HFFc6 (cell line): ENCODE measurements around the gene CHST14. TPM values are rescaled to one million over a fixed set of nuclear protein-coding genes. Genes with fewer than 3 reads are reported as not detected.

Source experiments
- DNase-seq: peaks from one replicate; pipeline ENCODE4 v3.0.0-alpha.2; 2018
- H3K27ac Mint-ChIP-seq: 2 replicates; pipeline ENCODE4 v1.8.0; 2020; ENCODE audit warnings: mild to moderate bottlenecking, mixed read lengths
- H3K27me3 Mint-ChIP-seq: 2 replicates; pipeline ENCODE4 v1.8.0; 2021; ENCODE audit warnings: mild to moderate bottlenecking, moderate library complexity, mixed read lengths; ENCODE audit not compliant: insufficient read depth
- H3K36me3 Mint-ChIP-seq: 2 replicates; pipeline ENCODE4 v1.8.0; 2021; ENCODE audit warnings: low read depth, mixed read lengths
- H3K4me1 Mint-ChIP-seq: 2 replicates; pipeline ENCODE4 v1.8.0; 2020; ENCODE audit warnings: low read depth, mixed read lengths
- H3K4me3 Mint-ChIP-seq: 2 replicates; pipeline ENCODE4 v1.8.0; 2020; ENCODE audit warnings: mild to moderate bottlenecking, moderate library complexity, mixed read lengths
- H3K9me3 Mint-ChIP-seq: 2 replicates; pipeline ENCODE4 v1.8.0; 2020; ENCODE audit warnings: mild to moderate bottlenecking, mixed read lengths
- CTCF ChIP-seq: fragments of 200-600 bp; sonication (generic); IDR thresholded peaks from 2 replicates; pipeline ENCODE4 v1.5.0; 2021; ENCODE audit warnings: antibody characterized with exemption, mild to moderate bottlenecking
- total RNA-seq, 6 experiments: library from RNA; stranded (reverse); fragmentation: NEBNext Ultra II Directional; extraction: Animal tissue kit (Norgen Biotek cat#: 25700); gene quantifications; 2 replicates in 1 of 6; 3 replicates in 5 of 6; pipeline ENCODE4 v1.2.3, GENCODE V29; 2021

The CHST14 gene
- total RNA-seq, 6 experiments from 2014 or later: 26.3 to 32.5 (median 28.4) TPM

- Mint-ChIP-seq H3K9me3 (no peaks in the 10 kb centered on the region), H3K4me3 (no peak overlapping the region), H3K4me1 (peaks cover 51% of the 10 kb centered on the region), H3K27ac (no peak overlapping the region), H3K27me3 (peaks cover 9% of the 10 kb centered on the region; the same call in 1 of the 2 replicates), H3K36me3 (no peaks in the 10 kb centered on the region)
- TF ChIP-seq CTCF: no peak
- DNase-seq: no peak
These were observed 26.0 kb upstream of the CHST14 start for GRCh38 chr15:40444736-40445135.

- Mint-ChIP-seq H3K27ac (peak overlapping the region; percentile 81), H3K4me3 (peak overlapping the region; percentile 69), H3K9me3 (no peaks in the 10 kb centered on the region), H3K4me1 (peaks cover 52% of the 10 kb centered on the region), H3K36me3 (no peaks in the 10 kb centered on the region), H3K27me3 (peaks cover 4% of the 10 kb centered on the region; the same call in 1 of the 2 replicates)
- TF ChIP-seq CTCF: no peak
- DNase-seq: peak; percentile 67
These were observed 25.3 kb upstream of the CHST14 start for GRCh38 chr15:40445421-40445922.

GRCh38 chr15:40446144-40446543, 24.6 kb upstream of the CHST14 start:
- no peak for DNase-seq
- TF ChIP-seq CTCF: no peak
- Mint-ChIP-seq H3K36me3 (no peaks in the 10 kb centered on the region), H3K27me3 (peaks cover 4% of the 10 kb centered on the region; the same call in 1 of the 2 replicates), H3K4me1 (peaks cover 52% of the 10 kb centered on the region), H3K4me3 (no peak overlapping the region), H3K27ac (no peak overlapping the region), H3K9me3 (no peaks in the 10 kb centered on the region)

GRCh38 chr15:40448354-40448753, 22.4 kb upstream of the CHST14 start:
- no peak for DNase-seq

GRCh38 chr15:40449275-40449674, 21.5 kb upstream of the CHST14 start:
- Mint-ChIP-seq H3K36me3 (no peaks in the 10 kb centered on the region), H3K4me1 (peaks cover 48% of the 10 kb centered on the region), H3K9me3 (no peaks in the 10 kb centered on the region), H3K27ac (0 out of 2 replicates have a peak overlapping the region, but pooled peaks have one; percentile 4), H3K4me3 (no peak overlapping the region), H3K27me3 (no peaks in the 10 kb centered on the region; the same call in 1 of the 2 replicates)
- DNase-seq: peak; percentile 35
- no peak for TF ChIP-seq CTCF

More at GRCh38 chr15:40448354-40448753, 22.4 kb upstream of the CHST14 start:
- H3K27ac Mint-ChIP-seq: no peak overlapping the region
- no peak for TF ChIP-seq CTCF
- no peak overlapping the region for H3K4me3 Mint-ChIP-seq
- H3K4me1 Mint-ChIP-seq: peaks cover 48% of the 10 kb centered on the region
- no peaks in the 10 kb centered on the region for H3K9me3 Mint-ChIP-seq
- no peaks in the 10 kb centered on the region; the same call in 1 of the 2 replicates for H3K27me3 Mint-ChIP-seq
- no peaks in the 10 kb centered on the region for H3K36me3 Mint-ChIP-seq
